Stimulated activated CD4-positive, alpha-beta T cell treated with anti-CD3 and anti-CD28 coated beads, Interleukin-1b, Interleukin-23, amount 100 ng/mL, for 24 hours (primary cell): Measurements from ENCODE around the gene WDR88.
"Not testable (repeated sequence)": the region's sequence is repeated elsewhere in the genome, so short reads cannot be mapped to it uniquely, and the experiment has no call there.

Experiments used
- DNase-seq, 4 experiments: peaks; one replicate each; pipeline ENCODE4 v3.0.0-alpha.2; 2020; ENCODE audit warnings: low read depth in 4 of 4, low spot score in 1 of 4

WDR88 gene

DNA sequence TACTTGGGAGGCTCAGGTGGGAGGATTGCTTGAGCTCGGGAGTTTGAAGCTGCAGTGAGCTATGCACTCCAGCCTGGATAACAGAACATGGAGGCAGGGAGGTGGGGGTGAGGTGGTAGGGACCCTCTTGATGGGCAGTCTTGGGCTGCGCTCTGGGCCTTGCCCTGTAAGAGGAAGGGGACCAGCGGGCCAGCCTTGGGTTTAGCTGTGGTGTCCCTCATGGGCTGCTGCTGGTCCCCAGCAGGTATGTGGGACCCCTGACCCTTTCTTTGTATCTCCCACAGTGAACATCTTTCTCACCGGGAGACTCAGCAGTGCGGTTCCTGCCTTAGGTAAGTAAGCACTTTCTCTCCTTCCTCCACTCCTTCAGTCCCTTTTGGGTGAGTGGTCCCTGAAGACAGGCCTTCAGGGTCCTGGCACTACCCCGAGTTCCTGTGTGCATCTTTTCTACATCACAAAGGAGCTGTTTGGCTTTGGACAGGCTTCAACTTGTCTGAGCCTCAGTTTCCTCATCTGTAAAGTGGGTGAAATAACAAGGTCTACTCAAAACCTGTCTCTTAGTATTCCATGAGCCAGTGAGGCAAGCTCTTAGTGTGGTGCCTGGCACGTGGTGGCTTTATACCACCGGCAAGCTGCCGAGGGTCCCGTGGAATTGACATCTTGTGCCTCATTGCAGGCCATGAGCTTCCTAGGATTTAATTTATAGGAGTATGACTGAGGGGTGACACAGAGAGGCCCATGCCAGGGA lies 64.7 kb downstream of the WDR88 start:
- DNase-seq: no peak

DNA sequence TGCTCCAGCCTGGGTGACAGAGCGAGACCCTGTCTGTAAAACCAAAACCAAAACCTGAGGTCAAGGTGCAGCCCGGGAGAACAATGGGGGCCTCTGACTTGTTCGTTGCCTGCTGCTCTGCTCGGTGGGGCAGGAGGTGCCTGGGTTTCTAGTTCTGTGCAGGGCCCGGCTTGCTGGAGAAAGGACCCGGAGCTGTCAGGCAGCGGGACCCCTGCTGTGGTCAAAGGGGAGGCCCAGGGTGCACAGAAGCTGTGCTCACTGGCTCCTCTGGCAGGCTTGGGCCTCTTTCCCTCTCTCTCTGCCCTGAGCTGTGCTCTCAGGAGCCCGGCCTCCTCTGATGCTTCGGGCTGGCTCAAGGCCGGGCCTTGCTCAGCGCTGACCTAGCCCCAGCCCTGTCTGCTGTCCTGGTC lies 65.7 kb downstream of the WDR88 start:
- DNase-seq: no peak

DNA sequence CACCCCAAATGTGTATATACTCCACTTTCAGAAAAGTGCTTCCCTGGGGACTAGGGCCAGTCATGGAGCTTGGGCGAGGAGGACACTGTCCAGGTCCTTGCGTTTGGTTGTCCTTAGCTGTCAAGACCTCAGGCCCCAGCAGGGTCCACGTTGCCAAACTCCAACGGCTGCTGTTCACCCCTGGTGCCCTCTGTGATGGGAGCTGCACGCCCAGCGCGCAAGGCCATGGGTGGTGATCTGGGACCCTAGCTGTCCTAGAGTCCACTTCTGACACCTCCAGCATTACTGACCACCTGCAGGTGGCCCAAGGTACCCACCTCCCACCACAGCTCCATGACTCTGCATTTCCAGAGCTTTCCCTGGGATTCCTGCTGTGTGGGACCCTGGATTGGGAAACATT lies 66.3 kb downstream of the WDR88 start:
- no peak for DNase-seq

DNA sequence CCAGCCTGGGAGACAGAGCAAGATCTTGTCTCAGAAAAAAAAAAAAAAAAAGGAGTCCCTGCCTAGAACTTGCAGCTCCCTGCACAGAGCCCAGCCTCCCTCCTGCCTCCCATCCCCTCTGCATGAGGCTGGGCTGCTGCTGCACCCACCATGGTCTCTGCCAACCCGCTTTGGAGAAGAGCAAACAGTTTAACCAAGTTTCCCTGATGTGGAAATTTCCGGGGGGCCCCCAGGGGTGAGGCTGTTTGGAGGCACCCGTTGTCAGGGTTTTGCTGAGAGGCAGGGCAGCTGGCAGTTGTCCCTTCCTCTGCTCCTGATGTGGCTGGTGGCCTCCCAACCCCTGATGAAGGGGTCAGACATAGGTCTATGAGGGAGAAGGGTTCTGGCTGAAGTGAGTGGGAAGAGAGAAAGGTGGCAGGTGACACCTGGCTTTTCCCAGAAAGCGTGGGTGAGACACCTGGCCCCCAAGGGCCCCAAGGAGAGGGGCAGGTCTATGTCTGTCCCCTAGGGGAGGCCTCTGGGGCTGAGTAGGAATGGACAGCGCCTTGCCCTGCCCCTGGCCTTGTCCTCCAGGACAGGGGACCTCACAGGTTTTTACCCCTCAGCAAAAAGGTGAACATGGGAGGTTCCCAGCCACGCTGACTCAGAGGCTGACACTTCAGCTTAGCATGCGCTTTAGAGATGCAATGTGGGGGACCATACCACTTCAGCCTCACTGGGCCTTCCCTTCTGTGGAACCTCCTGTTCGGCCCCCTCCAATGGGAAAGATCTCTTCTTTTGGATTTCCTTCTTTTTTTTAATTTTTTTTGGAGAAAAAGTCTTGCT lies 67.7 kb downstream of the WDR88 start:
- DNase-seq: no peak

DNA sequence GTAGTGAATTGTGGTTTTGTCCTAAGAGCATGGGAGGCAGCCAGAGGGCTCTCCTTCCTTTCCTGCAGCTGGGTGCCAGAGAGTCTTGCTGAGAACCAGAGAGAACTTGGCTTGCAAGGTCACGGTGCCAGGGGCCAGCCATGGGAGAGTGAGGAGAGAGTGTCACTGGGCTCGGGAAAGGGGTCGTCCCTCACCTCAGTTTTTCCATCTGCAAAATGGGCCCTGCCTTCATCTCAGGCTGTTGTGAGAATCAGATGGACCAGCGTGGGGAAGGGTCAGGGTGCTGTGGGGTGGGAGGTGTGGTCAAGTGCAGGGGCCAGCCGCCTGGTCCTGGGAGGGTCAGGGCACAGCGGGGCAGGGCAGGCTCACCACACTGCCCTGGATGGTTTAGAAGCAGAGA lies 69.6 kb downstream of the WDR88 start:
- no peak for DNase-seq

DNA sequence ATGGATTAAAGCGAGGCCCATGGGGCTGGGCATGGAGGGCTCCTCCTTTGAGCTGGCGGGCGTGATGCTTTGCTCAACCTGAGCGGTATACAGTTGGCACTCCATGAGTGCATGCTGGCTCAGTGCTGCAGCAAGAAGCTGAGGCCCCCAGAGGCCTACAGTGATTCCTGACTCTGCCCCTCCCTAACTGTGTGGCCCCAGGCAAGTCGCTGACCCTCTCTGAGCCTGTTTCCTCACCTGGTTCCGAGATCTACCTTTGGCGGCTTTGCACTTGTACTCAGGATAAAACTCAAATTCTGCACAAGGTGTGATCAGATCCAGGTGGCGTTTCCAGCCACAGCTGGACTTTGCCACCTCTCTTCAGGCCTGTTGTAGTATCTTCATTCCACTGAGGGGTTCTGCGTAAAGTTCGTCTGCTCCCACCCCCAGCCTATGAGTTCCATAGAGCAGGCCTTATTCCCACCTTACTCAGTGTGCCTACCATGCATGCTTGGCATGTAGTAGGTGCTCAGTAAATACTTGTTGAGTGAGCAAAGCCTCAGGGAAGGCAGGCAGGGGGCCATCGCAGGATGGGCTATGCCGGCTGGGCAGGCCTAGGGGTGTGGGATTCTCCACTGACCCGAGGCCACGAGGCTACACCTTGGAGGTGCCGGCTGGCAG lies 70.1 kb downstream of the WDR88 start:
- no peak for DNase-seq

DNA sequence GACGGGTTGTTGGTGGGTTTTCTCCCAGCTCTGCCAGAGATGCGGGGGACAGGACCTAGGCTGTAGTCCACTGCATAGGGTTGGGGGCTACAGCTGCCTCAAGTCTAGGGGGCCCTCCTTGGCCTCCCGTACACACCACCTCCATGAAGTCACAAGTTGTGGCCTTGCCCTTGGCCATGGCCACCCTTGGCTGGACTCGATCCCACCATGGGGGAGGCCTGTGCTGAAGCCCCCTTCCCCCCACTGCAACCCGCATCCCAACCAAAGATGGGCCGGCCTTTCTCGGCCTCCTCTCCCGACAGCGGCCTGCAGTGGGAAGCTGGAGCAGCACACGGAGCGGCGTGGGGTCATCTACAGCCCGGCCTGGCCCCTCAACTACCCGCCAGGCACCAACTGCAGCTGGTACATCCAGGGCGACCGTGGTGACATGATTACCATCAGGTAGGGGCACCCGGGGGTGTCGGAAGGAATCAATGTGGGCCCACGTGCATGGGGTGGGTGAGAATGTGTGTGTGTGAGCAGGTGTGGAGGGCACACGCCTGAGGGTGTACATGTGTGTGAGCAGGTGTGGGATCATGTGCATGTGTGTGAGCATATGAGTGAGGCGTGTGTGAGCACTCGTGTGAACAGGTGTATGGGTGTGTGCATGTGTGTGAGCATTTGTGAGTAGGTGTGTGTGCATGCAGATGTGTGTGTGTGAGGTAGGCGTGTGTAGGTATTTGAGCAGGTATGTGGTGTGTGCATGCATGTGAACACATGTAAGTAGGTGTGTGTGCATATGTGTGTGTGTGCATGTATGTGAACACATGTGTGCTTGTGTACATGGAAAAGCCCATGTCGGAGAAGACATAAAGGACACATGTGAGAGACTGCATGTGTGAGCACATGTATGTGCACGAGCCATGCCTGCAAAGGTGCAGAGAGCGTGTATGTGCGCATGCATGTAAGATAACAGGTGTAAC lies 70.9 kb downstream of the WDR88 start:
- no peak for DNase-seq

DNA sequence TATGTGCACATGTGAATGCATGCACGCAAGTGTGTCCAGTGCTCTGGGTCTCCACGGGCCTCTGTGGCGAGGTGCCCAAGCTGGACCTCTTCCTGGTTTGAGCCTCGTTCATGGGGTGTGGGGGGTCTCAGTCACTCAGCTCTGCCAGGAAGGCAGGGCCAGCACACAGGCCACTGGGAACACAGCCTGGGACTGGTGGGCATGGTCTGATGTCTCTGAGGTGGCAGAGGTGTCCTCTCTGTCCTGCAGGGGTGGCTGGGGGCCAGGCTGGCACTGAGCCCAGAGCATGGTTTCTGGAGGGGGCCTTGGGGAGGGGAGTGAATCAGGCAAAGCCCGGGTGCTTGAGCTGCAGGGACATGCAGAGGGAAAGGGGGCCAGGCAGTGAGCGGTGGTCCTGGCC lies 71.6 kb downstream of the WDR88 start:
- no peak for DNase-seq

DNA sequence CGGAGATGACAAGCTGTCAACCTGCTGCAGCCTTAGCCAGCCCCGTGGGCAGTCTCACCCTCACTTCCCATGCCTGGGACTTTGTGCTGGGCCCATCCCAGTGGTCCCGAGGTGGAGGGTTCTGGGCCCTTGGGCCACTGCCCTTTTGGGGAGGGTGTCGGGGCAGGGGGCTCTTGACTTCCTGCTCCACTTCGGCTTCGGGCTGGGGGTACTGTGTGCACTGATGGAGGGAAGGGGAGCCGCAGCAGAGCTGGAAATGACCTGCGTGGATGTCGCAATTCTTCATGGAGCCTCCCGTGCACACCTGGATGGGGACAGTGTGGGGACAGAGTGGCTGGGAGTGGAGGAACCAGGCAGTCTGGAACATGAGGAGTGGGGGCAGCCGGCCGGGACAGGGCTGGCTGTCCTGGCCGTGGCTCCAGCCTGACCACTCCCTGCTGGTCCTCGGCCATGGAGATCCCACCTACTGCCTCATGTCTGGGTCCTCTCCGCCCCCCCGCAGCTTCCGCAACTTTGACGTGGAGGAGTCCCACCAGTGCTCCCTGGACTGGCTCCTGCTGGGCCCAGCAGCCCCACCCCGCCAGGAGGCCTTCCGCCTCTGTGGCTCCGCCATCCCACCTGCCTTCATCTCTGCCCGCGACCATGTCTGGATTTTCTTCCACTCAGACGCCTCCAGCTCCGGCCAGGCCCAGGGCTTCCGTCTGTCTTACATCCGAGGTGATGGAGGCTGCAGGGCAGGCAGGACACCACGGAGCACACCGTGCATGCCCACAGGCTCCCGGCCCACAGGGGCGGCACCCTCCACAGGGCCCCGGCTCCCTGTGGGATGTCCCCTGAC lies 72.4 kb downstream of the WDR88 start:
- DNase-seq: no peak

DNA sequence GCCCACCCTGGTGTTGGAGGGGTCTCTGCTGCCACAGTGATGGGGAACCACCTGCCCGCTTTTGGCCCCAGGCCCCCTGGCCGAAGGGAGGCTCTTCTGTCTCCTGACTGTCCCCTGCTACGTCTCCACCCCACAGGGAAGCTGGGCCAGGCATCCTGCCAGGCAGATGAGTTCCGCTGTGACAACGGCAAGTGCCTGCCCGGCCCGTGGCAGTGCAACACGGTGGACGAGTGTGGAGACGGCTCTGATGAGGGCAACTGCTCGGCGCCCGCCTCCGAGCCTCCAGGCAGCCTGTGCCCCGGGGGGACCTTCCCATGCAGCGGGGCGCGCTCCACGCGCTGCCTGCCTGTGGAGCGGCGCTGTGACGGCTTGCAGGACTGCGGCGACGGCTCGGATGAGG lies 73.2 kb downstream of the WDR88 start:
- DNase-seq: no peak

DNA sequence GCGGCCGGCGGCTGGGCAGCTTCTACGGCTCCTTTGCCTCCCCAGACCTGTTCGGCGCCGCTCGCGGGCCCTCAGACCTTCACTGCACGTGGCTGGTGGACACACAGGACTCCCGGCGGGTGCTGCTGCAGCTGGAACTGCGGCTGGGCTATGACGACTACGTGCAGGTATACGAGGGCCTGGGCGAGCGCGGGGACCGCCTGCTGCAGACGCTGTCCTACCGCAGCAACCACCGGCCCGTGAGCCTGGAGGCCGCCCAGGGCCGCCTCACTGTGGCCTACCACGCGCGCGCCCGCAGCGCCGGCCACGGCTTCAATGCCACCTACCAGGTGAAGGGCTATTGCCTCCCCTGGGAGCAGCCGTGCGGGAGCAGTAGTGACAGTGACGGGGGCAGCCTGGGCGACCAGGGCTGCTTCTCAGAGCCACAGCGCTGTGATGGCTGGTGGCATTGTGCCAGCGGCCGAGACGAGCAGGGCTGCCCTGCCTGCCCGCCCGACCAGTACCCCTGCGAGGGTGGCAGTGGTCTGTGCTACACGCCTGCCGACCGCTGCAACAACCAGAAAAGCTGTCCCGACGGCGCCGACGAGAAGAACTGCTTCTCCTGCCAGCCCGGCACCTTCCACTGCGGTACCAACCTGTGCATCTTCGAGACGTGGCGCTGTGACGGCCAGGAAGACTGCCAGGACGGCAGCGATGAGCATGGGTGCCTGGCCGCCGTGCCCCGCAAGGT lies 73.8 kb downstream of the WDR88 start:
- no peak for DNase-seq

DNA sequence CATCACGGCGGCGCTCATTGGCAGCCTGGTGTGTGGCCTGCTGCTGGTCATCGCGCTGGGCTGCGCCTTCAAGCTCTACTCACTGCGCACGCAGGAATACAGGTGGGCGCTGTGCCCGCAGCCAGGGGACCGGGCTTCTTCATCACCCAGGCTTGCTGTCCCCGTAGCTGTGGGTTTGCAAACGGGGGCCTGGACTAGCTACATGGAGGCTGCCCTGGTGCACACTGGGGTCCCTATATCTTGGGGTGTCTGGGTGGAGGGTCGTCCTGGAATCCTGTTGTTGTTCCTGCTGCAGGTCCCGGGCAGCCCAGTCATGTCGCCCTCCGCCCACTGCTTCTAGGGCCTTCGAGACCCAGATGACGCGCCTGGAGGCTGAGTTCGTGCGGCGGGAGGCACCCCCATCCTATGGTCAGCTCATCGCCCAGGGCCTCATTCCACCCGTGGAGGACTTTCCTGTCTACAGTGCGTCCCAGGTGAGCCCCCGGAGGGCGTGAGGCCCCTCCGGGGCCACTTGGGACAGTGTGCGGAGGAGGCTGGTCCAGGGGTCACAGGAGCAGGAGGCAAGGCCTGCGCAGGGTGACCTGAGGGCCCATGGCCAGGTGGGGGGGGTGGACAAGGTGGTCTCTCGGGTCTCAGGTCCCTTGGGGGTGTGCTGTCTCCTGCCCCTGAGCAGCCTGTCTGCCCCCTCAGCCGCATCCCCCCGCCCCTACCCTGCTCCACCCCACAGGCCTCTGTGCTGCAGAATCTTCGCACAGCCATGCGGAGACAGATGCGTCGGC lies 74.5 kb downstream of the WDR88 start:
- no peak for DNase-seq

DNA sequence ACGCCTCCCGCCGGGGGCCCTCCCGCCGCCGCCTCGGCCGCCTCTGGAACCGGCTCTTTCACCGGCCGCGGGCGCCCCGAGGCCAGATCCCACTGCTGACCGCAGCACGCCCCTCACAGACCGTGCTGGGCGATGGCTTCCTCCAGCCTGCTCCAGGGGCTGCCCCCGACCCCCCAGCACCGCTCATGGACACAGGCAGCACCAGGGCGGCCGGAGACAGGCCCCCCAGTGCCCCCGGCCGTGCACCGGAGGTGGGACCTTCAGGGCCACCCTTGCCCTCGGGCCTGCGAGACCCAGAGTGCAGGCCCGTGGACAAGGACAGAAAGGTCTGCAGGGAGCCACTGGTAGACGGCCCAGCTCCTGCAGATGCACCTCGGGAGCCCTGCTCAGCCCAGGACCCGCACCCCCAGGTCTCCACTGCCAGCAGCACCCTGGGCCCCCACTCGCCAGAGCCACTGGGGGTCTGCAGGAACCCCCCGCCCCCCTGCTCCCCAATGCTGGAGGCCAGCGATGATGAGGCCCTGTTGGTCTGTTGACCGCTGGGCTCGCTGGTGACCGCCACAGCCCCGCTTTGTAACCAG lies 75.2 kb downstream of the WDR88 start:
- no peak for DNase-seq

DNA sequence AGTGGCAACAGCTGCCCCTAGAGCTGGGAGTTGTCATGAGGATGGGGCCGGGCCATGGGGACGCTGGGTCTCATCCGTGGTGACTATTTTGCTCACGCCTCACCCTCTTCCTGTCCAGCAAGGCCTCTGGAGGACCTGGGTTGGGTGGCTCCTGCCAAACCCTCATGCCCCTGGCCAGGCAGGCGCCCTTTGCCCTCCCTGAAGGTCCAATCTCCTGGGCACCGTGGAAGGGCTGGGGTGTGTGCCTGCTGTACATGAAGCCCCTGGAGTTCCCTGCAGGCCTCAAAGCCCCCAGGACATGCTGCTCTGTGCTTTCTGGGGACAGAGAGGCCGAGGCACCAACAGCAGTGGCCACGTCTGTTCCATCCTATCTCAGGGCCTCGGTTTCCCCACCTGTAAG lies 76.0 kb downstream of the WDR88 start:
- no peak for DNase-seq

DNA sequence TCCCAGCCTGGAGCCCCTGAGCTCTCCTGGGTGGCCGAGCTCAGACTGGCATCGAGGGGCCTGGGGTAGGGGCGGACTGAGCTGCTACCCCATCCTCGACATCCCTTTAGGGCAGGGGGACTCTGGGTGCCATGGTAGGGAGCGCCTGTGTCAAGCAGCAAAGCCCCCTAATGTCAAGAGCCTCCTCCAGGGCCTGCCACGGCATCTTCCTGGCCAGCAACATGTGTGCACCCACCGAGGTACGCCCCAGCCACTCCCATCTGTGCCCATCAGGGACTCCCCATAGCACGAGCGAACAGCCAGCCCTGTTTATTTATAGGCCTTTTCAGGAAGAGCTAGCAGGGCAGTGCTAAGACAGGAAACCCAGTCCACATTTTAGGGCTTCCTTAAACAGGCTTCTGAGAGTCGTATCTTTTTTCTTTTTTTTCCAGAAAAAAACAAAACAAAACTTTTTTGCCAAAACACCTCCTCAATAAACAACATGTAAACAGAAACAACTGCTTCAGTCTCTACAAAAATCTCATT lies 76.5 kb downstream of the WDR88 start:
- DNase-seq: no peak

DNA sequence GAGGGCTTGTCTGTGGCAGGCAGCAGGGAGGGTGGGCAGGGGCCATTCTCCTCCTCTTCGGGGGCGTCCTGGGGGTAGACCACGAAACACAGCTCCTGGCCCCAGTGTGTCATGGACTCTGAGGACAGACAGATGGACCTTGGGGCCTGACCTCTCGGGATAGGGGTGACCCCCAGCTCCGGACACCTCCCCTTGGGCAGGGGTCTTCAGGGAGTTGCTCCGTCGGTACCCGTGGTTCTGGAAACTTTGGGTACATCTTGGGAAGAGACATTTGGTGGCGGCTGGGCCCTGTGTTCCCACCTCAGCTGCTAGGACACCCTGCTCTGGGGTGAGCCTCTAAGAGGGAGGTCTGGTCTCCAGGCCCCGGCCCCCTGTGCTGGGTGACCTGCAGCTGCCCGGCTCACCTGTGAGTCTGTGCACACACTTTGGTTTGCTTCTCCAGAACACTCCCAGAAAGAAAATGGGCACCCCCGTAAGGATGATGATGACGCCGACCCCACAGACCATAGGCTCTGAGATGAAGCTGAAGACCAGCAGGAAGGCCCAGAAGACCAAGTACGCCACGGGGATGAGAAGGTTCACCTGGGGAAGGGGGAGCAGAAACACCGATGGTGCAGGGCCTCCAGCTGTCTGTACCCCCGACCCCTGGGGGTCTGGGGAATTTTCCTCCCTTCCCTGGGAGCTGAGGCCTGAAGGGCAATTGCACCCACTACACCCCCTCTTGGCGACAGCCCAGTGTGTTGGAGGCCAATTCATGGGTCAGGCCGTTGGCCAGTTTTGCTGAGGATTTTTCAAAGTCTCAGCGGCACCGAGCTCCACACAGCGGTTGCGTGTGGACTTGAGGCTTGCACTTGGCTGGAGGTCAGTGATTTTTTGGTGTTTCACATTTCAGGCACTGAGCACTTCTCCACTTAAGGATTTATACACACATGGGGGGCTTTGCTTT lies 77.3 kb downstream of the WDR88 start:
- DNase-seq: no peak

DNA sequence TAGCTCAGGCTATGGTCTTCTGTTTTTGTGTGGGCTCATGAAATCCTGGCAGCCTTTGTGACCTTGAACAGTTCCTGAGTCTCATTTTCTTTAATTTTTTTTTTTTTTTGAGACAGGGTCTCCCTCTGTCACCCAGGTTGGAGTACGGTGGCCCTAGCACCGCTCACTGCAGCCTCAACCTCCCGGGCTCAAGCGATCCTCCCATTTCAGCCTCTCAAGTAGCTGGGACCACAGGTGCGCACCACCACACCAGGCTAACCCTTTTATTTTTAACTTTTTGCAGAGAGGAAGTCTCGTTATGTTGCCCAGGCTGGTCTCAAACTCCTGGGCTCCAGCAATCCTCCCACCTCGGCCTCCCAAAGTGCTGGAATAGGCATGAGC lies 77.9 kb downstream of the WDR88 start:
- DNase-seq: not testable (repeated sequence)
